ENCODE results near the gene SPATC1L.

SPATC1L gene

GRCh38 chr21:46211376-46211775 is 27.1 kb upstream of the SPATC1L start:
- TF ChIP-seq SIN3A (IDR thresholded peaks at IDR 0.05; ENCODE audit: borderline replicate concordance, insufficient read depth, low read length) (no peak), POLR2AphosphoS5 (IDR thresholded peaks at IDR 0.05; ENCODE audit: low read depth, low read length) (no peak), REST (IDR thresholded peaks at IDR 0.05; ENCODE audit: insufficient read depth in 1 of 2, low read depth in 2 of 2, low read length in 2 of 2) (no peak), TAF1 (IDR thresholded peaks at IDR 0.05; ENCODE audit: borderline replicate concordance, insufficient read depth, low read length) (no peak), FOXP2 (optimal IDR thresholded peaks at IDR 0.05; ENCODE audit: borderline replicate concordance, extremely low read depth, extremely low read length, insufficient read depth) (no peak)

DNA sequence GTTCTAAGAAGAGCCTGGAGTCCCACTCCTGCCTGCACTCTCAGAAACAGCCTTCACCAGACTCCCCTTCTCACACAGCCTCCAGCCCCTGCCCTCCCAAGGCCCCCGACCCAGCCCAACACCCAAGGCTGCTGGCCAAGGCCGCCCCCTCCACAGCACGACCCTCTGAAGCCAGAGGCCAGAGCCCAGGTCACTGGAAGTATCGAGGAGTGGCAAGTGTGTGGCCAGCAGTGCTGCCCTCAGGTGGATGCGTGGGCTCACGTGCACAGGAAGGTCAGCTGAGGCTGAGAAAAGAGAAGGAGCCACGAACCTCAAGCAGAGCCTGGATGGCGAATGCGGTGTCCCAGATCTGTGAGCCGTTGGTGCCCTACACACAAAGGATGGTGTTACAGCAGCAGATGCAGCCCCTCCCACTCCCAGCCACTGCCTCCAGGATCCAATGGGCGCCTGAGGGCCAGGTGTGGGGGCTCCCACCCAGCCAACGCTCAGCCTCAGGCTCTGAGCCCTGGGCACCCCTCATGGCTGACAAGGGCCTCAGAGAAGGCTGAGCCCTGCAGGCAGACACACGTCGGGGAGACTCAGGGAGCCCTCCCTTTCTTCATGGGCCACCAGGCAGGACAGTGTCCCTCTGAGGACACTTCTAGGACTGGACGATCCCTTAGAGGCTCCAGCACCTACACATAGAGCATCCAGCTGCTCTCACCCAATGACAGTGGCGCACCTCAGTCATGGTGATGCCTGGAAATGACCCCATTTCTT is 26.3 kb upstream of the SPATC1L start:
- TF ChIP-seq REST (IDR thresholded peaks at IDR 0.05; ENCODE audit: insufficient read depth in 1 of 2, low read depth in 2 of 2, low read length in 2 of 2) (no peak), TAF1 (IDR thresholded peaks at IDR 0.05; ENCODE audit: borderline replicate concordance, insufficient read depth, low read length) (no peak), POLR2AphosphoS5 (IDR thresholded peaks at IDR 0.05; ENCODE audit: low read depth, low read length) (no peak), SIN3A (IDR thresholded peaks at IDR 0.05; ENCODE audit: borderline replicate concordance, insufficient read depth, low read length) (no peak), FOXP2 (optimal IDR thresholded peaks at IDR 0.05; ENCODE audit: borderline replicate concordance, extremely low read depth, extremely low read length, insufficient read depth) (no peak)

DNA sequence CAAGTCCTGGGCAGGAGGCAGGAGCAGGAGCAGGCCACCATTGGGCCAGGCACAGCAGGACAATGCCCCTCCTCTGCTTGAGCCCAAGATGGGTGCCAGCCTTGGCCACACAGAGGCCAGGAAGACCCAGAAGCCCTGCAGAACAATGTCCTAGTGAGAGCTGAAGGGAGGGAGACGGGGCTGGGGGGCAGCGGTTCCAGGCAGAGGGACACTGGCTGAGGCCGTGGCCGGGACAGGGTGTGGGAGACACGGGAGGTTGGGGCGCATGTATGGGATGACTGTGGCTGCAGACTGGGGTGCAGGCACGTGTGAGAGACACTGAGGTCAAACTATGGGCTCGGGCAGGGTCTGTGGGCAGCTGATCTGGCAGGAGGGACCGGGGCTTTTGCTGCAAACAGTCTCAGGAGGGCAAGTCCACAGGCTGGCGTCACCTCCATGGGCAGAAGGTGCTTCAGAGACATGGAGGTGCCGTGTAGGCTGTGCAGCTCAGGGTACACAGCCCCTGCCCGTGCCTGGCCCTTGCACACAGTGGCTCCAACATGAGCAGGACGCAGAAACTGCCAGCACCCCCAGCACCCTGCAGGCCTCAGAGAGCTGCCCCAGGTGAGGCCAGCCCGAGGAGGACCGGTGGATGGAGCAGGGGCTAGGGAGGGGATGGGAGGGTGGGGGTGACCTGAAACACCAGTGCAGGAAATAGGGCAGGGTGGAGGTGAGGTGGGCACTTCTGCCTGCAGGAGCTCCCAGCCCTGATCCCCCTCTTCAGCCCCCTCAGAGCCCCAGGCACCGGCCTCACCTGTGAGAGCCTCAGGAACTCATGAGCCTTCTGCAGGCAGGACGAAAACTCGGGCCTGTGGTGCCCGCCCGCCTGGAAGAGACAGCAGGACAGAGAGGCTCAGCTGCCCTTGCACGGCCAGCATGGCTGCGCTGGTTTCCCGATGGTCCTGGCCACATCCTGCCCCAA is 24.8 kb upstream of the SPATC1L start:
- no peak for TF ChIP-seq FOXP2 (optimal IDR thresholded peaks at IDR 0.05; ENCODE audit: borderline replicate concordance, extremely low read depth, extremely low read length, insufficient read depth)

GRCh38 chr21:46207920-46208591 is 23.8 kb upstream of the SPATC1L start:
- TF ChIP-seq SIN3A (IDR thresholded peaks at IDR 0.05; ENCODE audit: borderline replicate concordance, insufficient read depth, low read length) (no peak), FOXP2 (optimal IDR thresholded peaks at IDR 0.05; ENCODE audit: borderline replicate concordance, extremely low read depth, extremely low read length, insufficient read depth) (no peak), TAF1 (IDR thresholded peaks at IDR 0.05; ENCODE audit: borderline replicate concordance, insufficient read depth, low read length) (no peak), REST (IDR thresholded peaks at IDR 0.05; ENCODE audit: insufficient read depth in 1 of 2, low read depth in 2 of 2, low read length in 2 of 2) (no peak)
